ENCODE data around the gene ADCY2.

- no peak for TF ChIP-seq MEIS2 (IDR thresholded peaks at IDR 0.05; ENCODE audit: partially characterized antibody)
- TF ChIP-seq, protein P1, sequence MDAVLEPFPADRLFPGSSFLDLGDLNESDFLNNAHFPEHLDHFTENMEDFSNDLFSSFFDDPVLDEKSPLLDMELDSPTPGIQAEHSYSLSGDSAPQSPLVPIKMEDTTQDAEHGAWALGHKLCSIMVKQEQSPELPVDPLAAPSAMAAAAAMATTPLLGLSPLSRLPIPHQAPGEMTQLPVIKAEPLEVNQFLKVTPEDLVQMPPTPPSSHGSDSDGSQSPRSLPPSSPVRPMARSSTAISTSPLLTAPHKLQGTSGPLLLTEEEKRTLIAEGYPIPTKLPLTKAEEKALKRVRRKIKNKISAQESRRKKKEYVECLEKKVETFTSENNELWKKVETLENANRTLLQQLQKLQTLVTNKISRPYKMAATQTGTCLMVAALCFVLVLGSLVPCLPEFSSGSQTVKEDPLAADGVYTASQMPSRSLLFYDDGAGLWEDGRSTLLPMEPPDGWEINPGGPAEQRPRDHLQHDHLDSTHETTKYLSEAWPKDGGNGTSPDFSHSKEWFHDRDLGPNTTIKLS (IDR thresholded peaks at IDR 0.05; ENCODE audit: borderline replicate concordance, low read depth) = no peak
- TF ChIP-seq MXI1 (IDR thresholded peaks at IDR 0.05; ENCODE audit: low read depth, low read length) = no peak
- no peak for TF ChIP-seq POLR2AphosphoS5 (IDR thresholded peaks at IDR 0.05; ENCODE audit: control insufficient read depth, insufficient read depth, low read depth, low read length)
- TF ChIP-seq RBM22 (IDR thresholded peaks at IDR 0.05; ENCODE audit: low read depth, low read length, poor library complexity, severe bottlenecking) = no peak
Measured at GRCh38 chr5:7609726-7610125, 213.8 kb downstream of the ADCY2 start.

Data from K562 (cell line).